Endothelial cell of umbilical vein (primary cell): ENCODE data around the gene GABARAPL2. TPM values are rescaled to one million over a fixed set of nuclear protein-coding genes. Genes with fewer than 3 reads are reported as not detected.

Experiments
- BruUV-seq: library from RNA; stranded (reverse); fragments of 400-500 nt; replicated peaks from 2 replicates; lab custom pipeline; 2021; lab: Mats Ljungman, UMichigan
- CTCF ChIA-PET: fragments of 300-600, 350-600 bp; sonication (Branson Sonifier 250); formaldehyde crosslinking; loops from one replicate; lab custom pipeline; 2021; ENCODE audit warnings: antibody characterized with exemption, inconsistent platforms; lab: Charles Lee
- POLR2A ChIA-PET: fragments of 300-600, 350-600 bp; sonication (Branson Sonifier 250); formaldehyde crosslinking; loops from one replicate; lab custom pipeline; 2021; ENCODE audit warnings: antibody characterized with exemption, inconsistent platforms; lab: Charles Lee
- DNase-seq: peaks from one replicate; pipeline ENCODE4 v3.0.0-alpha.2; 2011; ENCODE audit warnings: low read depth, low spot score
- FAIRE-seq: peaks from 2 replicates; lab custom pipeline; 2011; peaks lifted over from hg19 to GRCh38; lab: Jason Lieb, UNC
- H2AFZ ChIP-seq: 2 replicates; pipeline ENCODE4 v1.6.0; 2012; ENCODE audit warnings: low read depth, low read length, control low read depth, inconsistent platforms
- H3K27ac ChIP-seq: 2 replicates; pipeline ENCODE4 v1.5.1; 2011; ENCODE audit warnings: low read depth, mild to moderate bottlenecking, control low read depth, low read length, moderate library complexity; ENCODE audit not compliant: insufficient read depth
- H3K27me3 ChIP-seq, 2 experiments: 2 replicates each; pipeline versions ENCODE4 v1.6.0 to v1.6.1; 2011; ENCODE audit warnings: low read length in 2 of 2, mixed read lengths in 1 of 2; ENCODE audit not compliant: control insufficient read depth in 2 of 2, insufficient read depth in 2 of 2
- H3K36me3 ChIP-seq, 2 experiments: 2 replicates in 1 of 2; 3 replicates in 1 of 2; pipeline ENCODE4 v1.5.1; 2011; ENCODE audit warnings: low read length in 2 of 2, mild to moderate bottlenecking in 1 of 2, moderate library complexity in 1 of 2; ENCODE audit not compliant: control insufficient read depth in 2 of 2, insufficient read depth in 2 of 2; ENCODE audit errors: extremely low read depth in 1 of 2
- H3K4me1 ChIP-seq: 3 replicates; pipeline ENCODE4 v1.5.1; 2011; ENCODE audit warnings: mild to moderate bottlenecking, low read length; ENCODE audit not compliant: control insufficient read depth, insufficient read depth; ENCODE audit errors: extremely low read depth
- H3K4me2 ChIP-seq: 2 replicates; pipeline ENCODE4 v1.6.1; 2011; ENCODE audit warnings: low read length, control low read depth, mixed read lengths; ENCODE audit not compliant: insufficient read depth
- H3K4me3 ChIP-seq, 3 experiments: fragments of 200-600 bp in 1 of 3; sonication (generic), shearing (Covaris generic) in 1 of 3; replicated peaks in 1 of 3; 2 replicates each; pipeline ENCODE4 v1.5.1; 2011 to 2016; ENCODE audit warnings: control low read depth in 3 of 3, low read length in 3 of 3, mild to moderate bottlenecking in 2 of 3, inconsistent platforms in 1 of 3, low read depth in 1 of 3, moderate library complexity in 1 of 3; ENCODE audit not compliant: insufficient read depth in 1 of 3
- H3K79me2 ChIP-seq: 2 replicates; pipeline ENCODE4 v1.6.0; 2012; ENCODE audit warnings: low read length, inconsistent platforms; ENCODE audit not compliant: control insufficient read depth, insufficient read depth
- H3K9ac ChIP-seq: replicated peaks from 2 replicates; pipeline ENCODE3; 2011; ENCODE audit warnings: low read length, control low read depth; ENCODE audit not compliant: insufficient read depth; ENCODE audit errors: extremely low read depth
- H3K9me1 ChIP-seq: replicated peaks from 3 replicates; pipeline ENCODE4 v1.6.0; 2011; ENCODE audit warnings: mild to moderate bottlenecking, low read length; ENCODE audit not compliant: control insufficient read depth, insufficient read depth; ENCODE audit errors: extremely low read depth
- H3K9me3 ChIP-seq: replicated peaks from 2 replicates; pipeline ENCODE4 v1.5.1; 2012; ENCODE audit warnings: low read length, inconsistent platforms; ENCODE audit not compliant: control insufficient read depth, insufficient read depth
- H4K20me1 ChIP-seq: replicated peaks from 2 replicates; pipeline ENCODE3; 2011; ENCODE audit warnings: mild to moderate bottlenecking, low read length; ENCODE audit not compliant: control insufficient read depth, insufficient read depth; ENCODE audit errors: extremely low read depth
- CTCF ChIP-seq, 2 donors: IDR thresholded peaks; 1 replicate in 1 of 2; 2 replicates in 1 of 2; pipeline ENCODE4 v1.5.1; 2011; ENCODE audit warnings: low read length in 2 of 2, mild to moderate bottlenecking in 2 of 2, moderate library complexity in 2 of 2, control low read depth in 1 of 2, inconsistent platforms in 1 of 2, low read depth in 1 of 2; ENCODE audit not compliant: insufficient read depth in 1 of 2; ENCODE audit errors: extremely low read depth in 1 of 2
- EZH2 ChIP-seq: IDR thresholded peaks from 2 replicates; pipeline ENCODE4 v1.6.1; 2012; ENCODE audit warnings: borderline replicate concordance, low read depth, mild to moderate bottlenecking, moderate library complexity, low read length, inconsistent platforms; ENCODE audit not compliant: severe bottlenecking
- FOS ChIP-seq: IDR thresholded peaks from 2 replicates; pipeline ENCODE4 v1.6.1; 2011; ENCODE audit warnings: mild to moderate bottlenecking, low read length, moderate library complexity, borderline replicate concordance; ENCODE audit not compliant: insufficient read depth
- GATA2 ChIP-seq: IDR thresholded peaks from 2 replicates; pipeline ENCODE4 v1.7.0; 2011; ENCODE audit warnings: low read depth, mild to moderate bottlenecking, moderate library complexity, mixed read lengths, low read length; ENCODE audit not compliant: insufficient read length, insufficient read depth
- JUN ChIP-seq: IDR thresholded peaks from 2 replicates; pipeline ENCODE4 v1.6.1; 2011; ENCODE audit warnings: borderline replicate concordance, low read depth; ENCODE audit not compliant: insufficient read length, insufficient read depth
- MAX ChIP-seq: IDR thresholded peaks from 2 replicates; pipeline ENCODE4 v1.6.1; 2011; ENCODE audit not compliant: insufficient read depth, insufficient read length
- MYC ChIP-seq: IDR thresholded peaks from one replicate; pipeline ENCODE4 v1.6.1; 2011; ENCODE audit warnings: mild to moderate bottlenecking, low read depth, low read length
- POLR2A ChIP-seq: IDR thresholded peaks from 2 replicates; pipeline ENCODE4 v1.6.1; 2012; ENCODE audit warnings: low read depth, mild to moderate bottlenecking, control low read depth, low read length
- POLR2AphosphoS5 ChIP-seq: IDR thresholded peaks from 2 replicates; pipeline ENCODE4 v1.6.1; 2012; ENCODE audit warnings: low read depth, mild to moderate bottlenecking, control low read depth, low read length, moderate library complexity; ENCODE audit not compliant: insufficient read depth
- dilution Hi-C: fragments of 300-500 bp; cut with MboI; formaldehyde crosslinking; loops from one replicate; pipeline ENCODE4 v1.15.0; 2019; ENCODE audit warnings: low sequenced_read_pairs; ENCODE audit not compliant: extremely low pct_ligation_motif_present
- intact Hi-C: fragments of 100-400 bp; cut with micrococcal nuclease; formaldehyde crosslinking; loops from one replicate; pipeline ENCODE4 v1.10.0; 2022
- polyA plus RNA-seq, 4 experiments: library from polyadenylated mRNA; depleted of rRNA in 3 of 4; stranded (reverse) in 3 of 4; unstranded in 1 of 4; fragments of >200 nt; gene quantifications; 2 replicates each; pipeline versions ENCODE4 v1.2.1 to v1.2.3, GENCODE V29; 2011 to 2012; ENCODE audit warnings: missing spikeins in 1 of 4
- total RNA-seq: library from RNA; stranded (reverse); gene quantifications from 2 replicates; pipeline ENCODE4 v1.2.3, GENCODE V29; 2021

Gene GABARAPL2
- total and polyA plus RNA-seq, 2 donors (not counting 3 experiments of a cell fraction or from before 2014, with no cell fraction given): 77.9 to 84.5 TPM

- H3K27ac ChIP-seq: no peak overlapping the region
- peaks cover 14 to 28% of the 10 kb centered on the region in 2 experiments for H3K36me3 ChIP-seq
- CTCF ChIA-PET: interaction anchor here (1.6 kb wide), 1 partner anchor 10 kb away, joined by 4 read pairs; the partner anchor contains the start of gene GABARAPL2
- H3K9ac ChIP-seq: no peak overlapping the region
- BruUV-seq: no TSS peak
- no peak overlapping the region for H2AFZ ChIP-seq
- no peak for TF ChIP-seq JUN
- no peak for TF ChIP-seq MYC
- TF ChIP-seq POLR2AphosphoS5: no peak
- TF ChIP-seq GATA2: no peak
- no peak for TF ChIP-seq FOS
- TF ChIP-seq POLR2A: no peak
- TF ChIP-seq MAX: no peak
- TF ChIP-seq EZH2: no peak
- TF ChIP-seq CTCF (IDR thresholded peaks at IDR 0.05; ENCODE audit: extremely low read depth in 1 of 2, insufficient read depth in 1 of 2, low read depth in 1 of 2, low read length in 2 of 2): no peak
- H3K4me1 ChIP-seq: no peaks in the 10 kb centered on the region
- FAIRE-seq (no peak), DNase-seq (no peak)
- H3K9me1 ChIP-seq: no peaks in the 10 kb centered on the region
- no peaks in the 10 kb centered on the region for H3K9me3 ChIP-seq
- intact Hi-C loops (no loop called here), dilution Hi-C loops (no loop called here)
- H4K20me1 ChIP-seq: no peaks in the 10 kb centered on the region
- H3K27me3 ChIP-seq: no peaks in the 10 kb centered on the region
- H3K4me2 ChIP-seq: no peak overlapping the region
- POLR2A ChIA-PET: no interaction called here
- H3K79me2 ChIP-seq: no peaks in the 10 kb centered on the region
- no peak overlapping the region for H3K4me3 ChIP-seq
Observed at GRCh38 chr16:75576384-75576811, 10.2 kb downstream of the GABARAPL2 start.
